Measurements from ENCODE around the gene INVS.
"Not testable (repeated sequence)": the region's sequence is repeated elsewhere in the genome, so short reads cannot be mapped to it uniquely, and the experiment has no call there.

INVS gene

GRCh38 chr9:100125910-100126309, 26.9 kb downstream of the INVS start:
- no peak for DNase-seq

- no peak for DNase-seq
Observed at GRCh38 chr9:100126423-100126822, 27.4 kb downstream of the INVS start.

- DNase-seq, result no peak
Observed at GRCh38 chr9:100129772-100130171, 30.7 kb downstream of the INVS start.

GRCh38 chr9:100131216-100131615, 32.2 kb downstream of the INVS start:
- no peak for DNase-seq

- no peak for DNase-seq
Observed at GRCh38 chr9:100131875-100132430, 32.9 kb downstream of the INVS start.

- DNase-seq, result no peak
Observed at GRCh38 chr9:100134731-100135130, 35.7 kb downstream of the INVS start.

GRCh38 chr9:100136799-100137198, 37.8 kb downstream of the INVS start:
- DNase-seq, result not testable (repeated sequence)

GRCh38 chr9:100140303-100140702, 41.3 kb downstream of the INVS start:
- DNase-seq, result not testable (repeated sequence)

- not testable (repeated sequence) for DNase-seq
Observed at GRCh38 chr9:100141862-100142261, 42.8 kb downstream of the INVS start.

- DNase-seq, result not testable (repeated sequence)
Observed at GRCh38 chr9:100145167-100145934, 46.3 kb downstream of the INVS start.

GRCh38 chr9:100145976-100146375, 46.9 kb downstream of the INVS start:
- not testable (repeated sequence) for DNase-seq

GRCh38 chr9:100150214-100150613, 51.2 kb downstream of the INVS start:
- no peak for DNase-seq

- no peak for DNase-seq
Observed at GRCh38 chr9:100160021-100160420, 61.0 kb downstream of the INVS start.

GRCh38 chr9:100167176-100167575, 68.1 kb downstream of the INVS start:
- no peak for DNase-seq

- DNase-seq, result no peak
Observed at GRCh38 chr9:100167915-100168654, 69.0 kb downstream of the INVS start.

- DNase-seq, result no peak
Observed at GRCh38 chr9:100170085-100170484, 71.0 kb downstream of the INVS start.

GRCh38 chr9:100170556-100170955, 71.5 kb downstream of the INVS start:
- no peak for DNase-seq

GRCh38 chr9:100186356-100186755, 87.3 kb downstream of the INVS start:
- DNase-seq, result no peak

GRCh38 chr9:100190339-100190738, 91.3 kb downstream of the INVS start:
- DNase-seq, result no peak

- no peak for DNase-seq
Observed at GRCh38 chr9:100191264-100191663, 92.2 kb downstream of the INVS start.

GRCh38 chr9:100193078-100193477, 94.0 kb downstream of the INVS start:
- DNase-seq, result no peak

- no peak for DNase-seq
Observed at GRCh38 chr9:100196215-100196614, 97.2 kb downstream of the INVS start.

- no peak for DNase-seq
Observed at GRCh38 chr9:100196828-100197227, 97.8 kb downstream of the INVS start.

GRCh38 chr9:100197553-100197952, 98.5 kb downstream of the INVS start:
- no peak for DNase-seq
